Hepatic stellate cell (primary cell): ENCODE measurements around the gene MICAL3.
A peak's percentile ranks its signal among the peaks of the same experiment; 100 is the strongest.
"Not testable (repeated sequence)": the region's sequence is repeated elsewhere in the genome, so short reads cannot be mapped to it uniquely, and the experiment has no call there.

ENCODE experiments used
- DNase-seq: peaks from one replicate; pipeline ENCODE4 v3.0.0; 2011; ENCODE audit warnings: low spot score

The MICAL3 gene

DNA sequence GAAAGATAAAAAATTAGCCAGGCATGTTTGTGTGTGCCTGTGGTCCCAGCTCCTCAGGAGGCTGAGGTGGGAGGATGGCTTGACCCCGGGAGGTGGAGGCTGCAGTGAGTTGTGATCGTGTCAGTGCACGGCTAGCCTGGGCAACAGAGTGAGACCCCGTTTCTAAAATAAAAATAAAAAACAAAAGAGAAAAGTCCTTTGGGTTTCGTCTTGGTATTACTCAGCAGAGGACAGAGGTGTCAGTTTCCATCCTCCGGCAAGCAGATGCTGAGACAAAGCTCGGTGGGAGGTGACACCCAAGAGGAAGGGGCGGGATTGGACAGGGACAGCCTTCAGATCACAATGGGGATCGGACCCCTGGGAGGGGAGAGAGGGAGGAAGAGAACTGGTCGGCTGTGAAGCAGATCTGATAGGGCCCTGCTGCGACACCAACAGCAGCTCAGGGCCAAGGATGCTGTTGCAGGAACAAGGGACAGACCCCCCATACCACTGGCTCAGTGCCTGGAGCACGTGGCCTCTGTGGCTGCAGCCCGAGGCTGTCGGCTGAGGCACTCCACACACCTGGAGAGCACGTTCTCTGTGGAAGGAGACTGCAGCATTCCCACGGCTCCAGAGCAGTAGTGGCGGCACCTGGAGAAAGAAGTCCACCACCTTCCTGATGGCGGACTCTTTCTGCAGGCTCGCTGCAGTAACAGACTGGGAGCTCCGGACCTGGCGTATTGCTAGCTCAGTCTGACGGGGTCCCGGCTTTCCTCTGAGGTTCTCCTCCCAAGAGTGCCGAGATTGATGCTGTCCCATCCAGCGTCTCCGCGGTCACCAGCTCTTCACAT lies 244.9 kb downstream of the MICAL3 start:
- no peak for DNase-seq

DNA sequence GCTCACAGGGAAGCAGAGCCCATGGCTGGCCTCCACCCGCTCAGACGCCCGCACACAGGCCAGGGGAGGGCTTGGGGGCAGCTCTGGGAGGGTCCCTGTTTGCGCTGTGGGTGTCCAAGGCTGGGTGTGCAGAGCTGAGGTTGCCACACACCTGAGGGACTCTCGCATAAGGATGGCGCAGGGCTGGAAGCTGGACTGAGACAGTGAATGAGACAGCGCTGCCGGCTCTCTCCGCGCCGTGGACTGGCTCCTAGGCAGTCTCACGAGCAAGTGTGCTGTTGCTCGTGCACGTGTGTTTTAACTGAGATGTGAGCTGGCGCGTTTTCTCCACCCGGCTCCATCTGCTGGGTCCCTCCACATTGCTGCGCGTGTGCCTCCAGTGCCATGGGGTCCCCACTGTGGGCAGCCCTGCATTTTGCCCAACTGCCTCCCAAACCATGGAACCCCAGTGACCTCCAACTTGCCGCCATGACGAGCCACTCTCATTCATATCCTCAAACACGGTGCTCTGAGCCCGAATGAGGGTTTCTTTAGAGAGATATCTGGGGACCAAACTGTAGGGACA lies 245.9 kb downstream of the MICAL3 start:
- DNase-seq: no peak

DNA sequence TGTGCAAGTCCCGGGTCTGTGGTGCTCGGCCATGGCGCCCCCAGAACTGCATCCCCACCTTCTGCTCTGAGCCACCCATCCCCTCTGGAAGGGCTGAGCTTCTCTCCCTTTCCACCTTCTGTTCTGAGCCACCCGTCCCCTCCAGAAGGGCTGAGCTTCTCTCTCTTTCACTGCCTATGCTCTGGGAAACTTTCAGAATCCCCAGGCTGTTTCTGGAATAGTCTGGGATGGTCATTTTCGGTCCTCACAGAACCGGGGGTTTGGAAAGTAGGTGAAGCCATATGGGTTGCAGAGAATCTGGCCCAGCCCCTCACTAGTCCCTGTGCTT lies 246.7 kb downstream of the MICAL3 start:
- DNase-seq: no peak

DNA sequence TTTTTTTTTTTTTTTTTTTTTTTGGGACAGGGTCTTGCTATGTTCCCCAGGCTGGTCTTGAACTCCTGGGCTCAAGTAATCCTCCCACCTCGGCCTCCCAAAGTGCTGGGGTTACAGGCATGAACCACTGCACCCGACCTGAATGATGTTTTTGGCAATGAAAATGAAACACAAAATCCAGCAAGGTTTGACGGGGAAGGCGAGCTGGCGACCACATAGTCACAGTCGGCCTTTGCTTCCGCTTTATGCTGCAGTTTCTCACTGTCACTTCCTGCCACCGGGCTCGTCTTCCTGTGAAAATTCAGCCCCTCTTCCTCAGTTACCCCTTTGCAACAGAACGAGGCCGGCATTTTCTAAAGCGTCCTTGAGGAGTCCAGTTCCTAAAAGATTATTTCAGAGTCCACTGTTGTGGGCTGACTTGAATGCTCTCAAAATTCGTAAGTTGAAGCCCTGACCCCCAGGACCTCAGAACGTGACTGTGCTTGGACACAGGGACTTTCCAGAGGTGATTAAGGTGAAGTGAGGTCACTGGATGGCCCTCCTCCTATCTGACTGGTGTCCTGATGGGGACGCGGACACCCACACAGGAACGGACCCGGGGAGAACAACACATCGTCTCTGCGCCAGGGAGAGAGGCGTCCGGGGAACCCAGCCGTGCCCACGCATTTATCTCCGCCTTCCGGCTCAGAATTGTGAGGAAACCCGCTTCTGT lies 247.2 kb downstream of the MICAL3 start:
- DNase-seq: no peak

DNA sequence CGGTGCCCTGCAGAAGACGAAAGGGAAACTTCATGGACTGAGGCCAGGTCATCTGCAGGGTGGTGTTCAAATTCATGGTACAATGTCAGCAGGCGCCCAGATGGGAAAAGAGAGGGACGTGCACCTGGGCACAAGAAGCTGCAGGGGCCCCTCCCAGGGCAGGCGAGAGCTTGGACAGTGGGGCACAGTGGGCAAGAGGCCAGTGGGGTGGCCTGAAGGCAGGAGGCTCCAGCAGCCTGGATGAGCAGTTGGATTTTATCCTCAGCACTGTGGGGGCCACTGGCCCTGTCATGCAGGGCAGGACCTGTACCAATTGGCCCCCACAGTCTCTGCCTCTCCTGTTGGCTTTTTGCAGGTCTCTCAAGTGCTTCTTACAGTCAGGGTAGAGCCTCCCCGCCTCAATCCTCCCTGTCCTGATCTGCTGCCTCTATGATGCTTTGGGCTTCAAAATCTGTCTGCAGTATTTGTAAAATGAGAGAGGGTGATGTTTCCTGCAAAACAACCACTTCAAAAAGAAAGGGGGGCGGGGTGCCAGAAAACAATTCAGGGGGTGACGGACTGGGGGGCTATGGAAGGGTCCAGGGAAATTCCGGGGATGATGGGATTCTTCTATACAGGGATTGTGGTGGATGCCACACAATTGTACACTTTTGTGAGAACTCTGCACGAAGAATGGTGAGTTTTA lies 248.4 kb downstream of the MICAL3 start:
- DNase-seq: no peak

DNA sequence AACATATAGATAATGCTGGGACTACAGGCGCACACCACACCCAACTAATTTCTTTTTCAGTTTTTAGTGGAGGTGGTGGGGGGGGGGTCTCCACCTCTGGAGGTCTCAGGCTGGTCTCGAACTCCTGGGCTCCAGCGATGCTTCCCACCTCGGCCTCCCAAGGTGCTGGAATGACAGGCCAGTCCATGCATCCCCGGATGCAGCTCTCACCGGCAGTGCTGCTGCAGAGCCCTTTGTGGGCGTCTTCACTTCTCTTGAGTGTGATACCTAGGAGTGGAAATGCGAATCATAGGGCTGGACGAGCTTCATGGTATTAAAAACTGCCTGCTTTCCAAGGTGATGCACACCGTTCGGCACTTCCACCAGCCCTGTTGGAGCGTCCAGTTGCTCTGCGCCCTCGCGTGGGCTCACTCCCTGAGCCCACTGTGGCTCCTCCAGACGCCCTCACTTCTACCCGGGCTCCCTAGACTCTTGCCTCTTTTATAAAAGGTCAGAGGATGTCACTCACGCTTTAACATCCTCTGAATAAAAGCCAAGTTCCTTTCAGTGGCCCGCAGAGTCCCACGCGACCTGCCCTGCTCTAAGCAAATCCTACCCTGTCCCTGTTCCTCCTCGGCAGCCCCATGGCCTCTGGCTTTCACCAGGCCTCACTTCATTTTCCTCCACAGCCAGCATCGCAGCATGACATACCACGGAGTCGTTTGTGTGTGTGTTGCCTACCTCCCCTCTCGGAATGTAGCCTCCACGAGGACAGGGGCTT lies 249.3 kb downstream of the MICAL3 start:
- DNase-seq: no peak

DNA sequence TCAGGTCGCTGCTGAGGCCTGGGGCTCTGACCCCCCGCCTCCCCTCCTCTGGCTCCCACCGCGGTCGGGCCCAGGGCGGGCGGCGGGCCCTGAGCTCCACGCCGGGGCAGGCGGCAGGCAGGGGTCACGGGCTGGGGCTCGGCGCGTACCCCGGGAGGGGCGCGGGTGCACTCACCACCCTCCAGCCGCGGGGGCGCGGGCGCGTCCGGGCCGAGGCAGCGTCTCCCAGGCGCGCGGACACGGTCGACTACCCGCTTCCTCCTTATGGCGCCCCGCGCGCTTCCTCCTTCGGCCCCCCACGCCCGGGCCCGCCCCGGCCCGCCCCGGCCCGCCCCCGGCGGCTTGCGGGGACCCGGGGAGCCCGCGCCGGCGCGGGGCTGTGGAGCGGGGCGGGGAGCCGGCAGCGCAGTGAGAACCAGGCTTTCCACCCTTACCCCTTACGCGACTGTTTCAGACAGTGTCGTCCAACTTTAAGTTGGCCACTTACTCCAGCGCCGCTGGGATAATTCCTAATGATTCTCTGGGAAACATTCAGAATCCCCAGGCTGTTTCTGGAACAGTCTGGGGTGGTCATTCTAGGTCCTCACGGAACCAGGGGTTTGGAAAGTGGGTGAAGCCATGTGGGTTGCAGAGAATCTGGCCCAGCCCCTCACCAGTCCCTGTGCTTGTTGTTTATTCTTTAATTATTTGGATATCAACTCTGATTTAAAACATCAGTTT lies 250.0 kb downstream of the MICAL3 start, which contains the start of gene BID:
BID (minus strand) TSS at position 264 of the 720 bp plus-strand sequence. CDS start 24,353 bp downstream, outside the sequence.
- DNase-seq: peak; percentile 50

DNA sequence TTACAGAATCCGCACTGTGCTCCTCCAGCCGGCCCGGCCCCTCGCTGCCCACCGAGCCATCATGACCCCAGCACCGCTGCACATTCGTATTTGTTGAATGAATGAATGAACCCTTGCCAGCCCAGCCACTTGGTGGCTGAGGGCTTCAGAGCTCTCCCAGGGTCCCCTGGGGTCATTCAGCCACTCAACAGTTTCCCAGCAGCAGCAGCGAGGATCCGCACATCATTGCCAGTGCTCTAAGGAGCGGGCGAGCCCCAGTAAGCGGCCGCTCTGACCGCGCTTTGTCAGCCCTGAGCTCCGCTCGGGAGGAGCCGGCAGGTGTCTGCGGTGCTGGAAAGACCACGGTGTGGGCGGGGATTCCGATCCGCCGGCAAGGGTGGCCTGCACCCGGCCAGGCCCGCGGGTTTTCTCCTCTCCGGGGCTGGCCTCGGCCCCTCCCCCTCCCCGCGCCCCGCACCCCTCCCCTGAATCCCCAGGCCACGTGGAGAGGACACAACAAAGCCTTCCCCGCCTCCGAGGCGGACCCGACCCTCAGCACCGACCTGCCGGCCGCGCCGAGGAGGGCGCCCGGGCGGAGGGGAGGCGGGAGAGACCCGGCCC lies 250.7 kb downstream of the MICAL3 start:
- DNase-seq: peak; percentile 70

DNA sequence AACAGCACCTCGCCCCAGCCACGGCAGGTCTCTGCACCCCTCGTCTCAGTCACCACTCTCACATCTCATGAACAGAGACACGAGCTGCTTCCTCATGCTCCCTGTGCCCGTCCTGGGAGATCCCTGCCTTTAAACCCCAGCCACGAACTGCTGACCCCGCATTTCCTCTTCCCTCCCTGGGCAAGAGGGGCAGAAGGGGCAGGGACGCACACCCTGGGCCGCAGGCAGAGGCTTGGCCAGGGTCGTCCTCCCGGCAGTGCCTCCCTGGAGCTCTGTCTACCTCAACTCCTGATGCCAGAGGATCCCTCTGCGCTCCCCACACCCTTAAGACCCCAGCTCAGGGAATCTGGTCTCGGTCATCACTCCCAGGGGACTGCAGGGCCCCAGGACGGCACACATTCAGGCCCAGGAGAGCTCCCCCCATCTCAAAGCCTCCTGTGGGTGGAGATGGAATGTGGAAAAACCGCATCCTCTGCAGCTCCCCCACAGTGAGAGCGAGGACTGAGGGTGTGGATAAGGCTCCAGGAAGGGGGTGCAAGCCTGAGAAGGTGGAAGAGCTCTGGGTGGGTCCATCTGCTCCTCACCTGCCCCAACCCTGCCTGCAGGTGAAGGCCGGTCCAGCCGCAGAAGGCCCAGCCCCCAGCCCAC lies 251.3 kb downstream of the MICAL3 start:
- peak; percentile 82 for DNase-seq

DNA sequence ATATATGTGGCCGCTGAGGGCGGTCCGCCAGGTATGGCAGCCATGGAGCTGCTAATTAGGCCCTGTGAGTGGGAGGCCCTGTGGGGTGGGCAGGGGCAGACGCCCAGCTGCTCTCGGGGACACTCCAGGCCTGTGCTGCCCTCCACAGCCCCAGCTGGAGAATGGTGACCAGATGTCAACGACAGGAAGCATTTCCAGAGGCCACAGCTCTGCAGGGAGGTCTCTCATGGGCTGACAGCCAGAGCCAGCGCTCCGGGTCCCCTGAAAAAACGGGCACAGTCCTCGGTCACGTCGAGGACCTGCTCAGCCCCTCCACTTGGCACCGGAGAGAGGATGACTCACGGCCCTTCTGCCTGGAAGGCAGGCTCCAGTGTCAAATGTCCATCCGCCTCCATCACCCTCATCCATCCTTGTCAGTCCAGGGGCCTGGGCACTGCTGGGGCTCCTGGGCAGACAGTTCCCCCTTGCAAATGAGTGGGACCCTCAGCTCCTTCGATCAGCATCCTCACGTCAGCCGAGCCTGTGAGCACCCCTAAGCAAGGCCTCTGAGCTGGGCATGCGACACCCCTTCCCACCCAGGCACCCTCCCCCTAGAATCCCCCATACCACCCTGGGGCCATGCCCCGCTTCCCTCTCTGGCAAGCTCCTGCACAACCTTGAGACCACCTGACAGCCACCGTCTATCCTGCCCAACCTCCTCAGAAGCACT lies 252.0 kb downstream of the MICAL3 start:
- no peak for DNase-seq

DNA sequence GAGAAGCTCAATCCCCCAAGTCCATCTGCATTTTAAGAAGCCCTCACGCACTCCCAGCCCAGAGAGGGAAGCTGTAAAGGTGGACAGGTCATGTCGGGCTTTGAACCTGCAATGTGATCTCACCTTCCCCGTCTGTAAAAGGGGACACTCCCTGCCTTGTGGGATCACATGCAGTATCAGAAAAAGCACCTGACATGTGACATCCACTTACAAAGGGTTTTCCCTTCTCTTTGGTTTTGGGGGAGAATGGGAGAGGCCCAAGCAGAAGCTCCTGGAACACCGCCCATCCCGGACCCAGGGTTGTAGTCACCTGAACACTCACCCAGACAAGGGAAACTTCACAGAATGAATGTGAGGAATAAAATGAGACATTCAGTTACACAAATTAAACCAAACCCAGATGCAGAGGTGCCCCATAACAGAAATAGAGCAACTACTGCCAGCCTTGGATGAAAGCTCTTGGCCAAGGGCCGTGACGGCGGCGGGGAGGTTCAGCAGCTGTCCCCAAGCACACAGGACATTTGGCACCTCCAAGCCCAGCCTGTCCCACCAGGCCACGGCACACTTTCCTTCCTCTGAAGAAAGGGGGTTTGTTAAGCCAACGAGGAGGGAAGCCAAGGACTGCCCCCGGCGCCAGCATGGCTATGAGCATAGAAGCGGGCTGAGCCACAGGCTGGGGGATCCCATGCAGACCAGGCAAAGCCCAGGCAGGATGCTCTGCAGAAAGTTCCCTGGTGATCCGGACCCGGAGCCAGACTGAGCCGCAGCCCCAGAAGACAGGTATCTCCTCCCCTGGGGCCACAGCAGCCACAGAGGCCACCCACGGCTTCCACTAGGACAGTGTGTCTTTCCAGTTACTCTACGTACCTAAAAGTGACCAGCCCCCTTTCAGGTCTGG lies 253.9 kb downstream of the MICAL3 start:
- DNase-seq: no peak

DNA sequence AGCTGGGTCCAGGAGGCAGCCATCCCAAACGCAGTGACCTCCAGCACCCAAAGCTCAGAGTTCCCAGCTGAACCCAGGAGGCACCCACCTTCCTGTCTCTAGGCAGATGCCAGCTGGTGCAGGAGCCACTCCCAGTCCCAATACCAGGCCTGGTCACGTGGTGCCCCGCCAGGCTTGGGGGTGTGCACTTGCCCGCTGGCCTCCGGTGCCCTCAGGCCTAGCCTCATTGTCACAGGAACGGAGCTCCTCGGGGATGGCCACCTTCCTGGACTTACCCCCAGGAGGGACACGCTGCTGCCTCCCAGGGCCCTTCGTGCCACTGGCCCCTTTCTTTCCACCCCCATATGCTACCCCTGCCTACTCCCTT lies 254.7 kb downstream of the MICAL3 start:
- no peak for DNase-seq

DNA sequence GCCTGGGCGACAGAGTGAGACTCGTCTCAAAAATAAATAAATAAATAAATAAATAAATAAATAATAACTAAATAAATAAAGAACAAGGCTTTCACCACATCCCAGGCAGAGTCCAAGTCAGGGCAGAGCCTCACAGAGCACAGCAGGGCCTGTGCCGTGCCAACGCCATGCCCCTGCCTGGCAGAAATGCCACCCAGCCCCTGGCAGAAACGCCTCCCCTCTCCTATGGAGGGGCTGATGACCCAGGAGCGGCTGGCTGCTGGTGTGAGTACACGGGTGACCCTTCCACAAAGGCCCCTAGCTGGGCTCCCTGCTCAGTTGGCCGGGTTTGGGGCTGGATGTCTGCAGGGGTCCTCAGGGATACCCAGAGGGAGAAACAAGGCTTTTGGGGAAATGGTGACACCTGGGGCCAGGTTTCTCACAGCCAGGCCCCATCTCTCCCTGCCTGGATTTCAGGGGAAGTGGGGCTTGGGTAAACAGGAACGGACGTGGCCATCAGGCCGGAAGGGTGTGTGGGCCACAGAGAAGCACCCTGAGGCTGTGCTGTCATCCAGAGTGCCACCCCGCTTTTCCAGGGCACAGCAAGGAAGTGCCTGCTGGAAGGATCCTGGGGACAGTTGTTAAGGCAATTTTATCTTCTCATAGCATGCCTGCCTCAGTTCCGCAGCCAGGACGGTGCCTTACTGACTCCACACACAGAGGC lies 255.2 kb downstream of the MICAL3 start:
- no peak for DNase-seq

DNA sequence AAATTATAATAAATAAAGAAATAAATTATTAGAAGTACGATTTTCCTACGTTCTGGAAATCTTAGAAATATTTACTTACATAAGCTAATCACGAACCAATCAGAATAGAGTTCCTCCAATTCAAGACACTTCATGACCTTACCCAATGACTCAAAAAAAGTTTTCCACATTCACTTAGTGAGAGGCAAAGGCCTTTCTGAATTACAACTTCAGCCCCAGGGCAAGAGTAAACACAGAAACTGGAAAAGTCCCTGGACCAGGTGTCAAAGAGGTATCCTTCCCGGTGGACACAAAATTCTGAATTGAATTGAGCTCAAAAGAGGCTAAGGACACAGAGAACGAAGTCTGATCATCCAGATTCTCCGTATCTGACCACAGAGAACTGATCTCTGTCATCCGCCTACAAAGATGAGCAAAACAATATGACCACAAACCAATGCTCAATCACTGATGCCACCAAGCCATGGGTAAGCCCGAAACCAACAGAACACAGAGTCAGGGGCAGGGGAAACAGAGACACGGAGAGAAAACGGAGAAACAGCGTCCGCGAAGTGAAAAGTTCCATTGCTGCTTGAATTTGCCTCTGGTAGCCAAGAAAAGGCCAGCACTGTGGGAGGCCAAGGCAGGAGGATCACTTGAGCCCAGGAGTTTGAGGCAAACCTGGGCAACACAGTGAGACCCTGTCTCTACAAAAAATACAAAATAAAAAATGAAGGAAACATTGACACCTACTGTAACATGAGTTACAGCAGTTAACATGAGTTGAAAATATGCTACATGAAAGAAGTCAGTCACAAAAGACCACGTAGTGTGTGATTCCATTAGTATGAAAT lies 256.9 kb downstream of the MICAL3 start:
- no peak for DNase-seq

DNA sequence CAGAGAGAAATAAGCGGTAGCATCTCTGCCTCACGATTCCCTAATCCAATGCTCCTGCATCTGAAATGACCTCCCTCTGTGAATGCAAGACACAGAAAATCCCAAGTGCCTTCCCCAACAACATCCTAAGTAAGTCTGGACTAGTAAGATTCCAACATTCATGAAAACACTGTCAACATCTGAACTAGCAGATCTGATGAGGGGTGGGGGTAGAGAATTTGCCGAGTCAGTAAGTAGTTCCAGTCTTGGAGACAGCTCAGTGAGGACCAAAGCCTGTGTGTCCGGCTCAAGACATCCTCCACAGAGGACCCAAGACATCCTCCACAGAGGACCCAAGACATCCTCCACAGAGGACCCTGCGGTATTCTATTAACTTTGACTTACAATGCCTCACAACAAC lies 259.5 kb downstream of the MICAL3 start:
- DNase-seq: not testable (repeated sequence)

DNA sequence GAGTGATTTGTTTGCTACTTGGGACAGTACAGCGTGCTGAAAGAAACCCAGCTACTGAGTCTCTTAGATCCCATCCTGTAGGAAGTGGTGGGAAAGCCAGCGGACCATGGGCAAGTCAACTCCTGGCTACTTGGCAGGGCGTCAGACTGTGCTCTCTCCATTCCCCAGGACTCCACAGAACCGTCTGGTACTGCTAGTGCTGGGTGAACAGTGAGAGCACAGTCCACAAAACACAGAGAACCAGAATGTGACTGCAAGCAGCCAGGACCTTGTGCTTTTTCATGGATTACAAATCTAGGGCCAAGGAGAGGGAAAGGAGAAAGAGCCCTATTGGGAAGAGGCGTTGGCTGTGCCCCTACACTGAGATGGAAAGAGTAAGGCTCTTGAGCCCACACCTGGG lies 260.3 kb downstream of the MICAL3 start:
- DNase-seq: no peak

DNA sequence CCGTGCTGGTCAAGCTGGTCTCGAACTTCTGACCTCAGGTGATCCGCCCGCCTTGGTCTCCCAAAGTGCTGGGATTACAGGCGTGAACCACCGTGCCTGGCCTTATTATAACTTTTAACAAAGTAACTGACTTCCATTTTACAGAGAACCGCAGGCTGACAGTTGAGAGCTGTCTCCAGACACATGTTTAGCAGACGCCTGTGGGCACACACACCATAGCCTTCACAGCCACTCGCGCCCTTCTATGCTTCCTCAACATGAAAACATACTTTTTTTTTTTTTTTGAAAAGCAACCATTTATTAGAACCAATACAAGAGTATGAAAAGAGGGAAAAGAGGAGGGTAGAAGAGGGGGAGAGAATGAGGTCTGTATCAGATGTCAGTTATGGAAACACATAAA lies 260.9 kb downstream of the MICAL3 start:
- not testable (repeated sequence) for DNase-seq
